NCI-H1417 treated with DMSO at 0.1 percent for 48 hours (cell line): ENCODE results near the gene RNF111.
"Not testable (repeated sequence)": the region's sequence is repeated elsewhere in the genome, so short reads cannot be mapped to it uniquely, and the experiment has no call there.

Experiments used
- DNase-seq: peaks from one replicate; lab custom pipeline; 2025; lab: John Stamatoyannopoulos, UW

Gene RNF111

DNA sequence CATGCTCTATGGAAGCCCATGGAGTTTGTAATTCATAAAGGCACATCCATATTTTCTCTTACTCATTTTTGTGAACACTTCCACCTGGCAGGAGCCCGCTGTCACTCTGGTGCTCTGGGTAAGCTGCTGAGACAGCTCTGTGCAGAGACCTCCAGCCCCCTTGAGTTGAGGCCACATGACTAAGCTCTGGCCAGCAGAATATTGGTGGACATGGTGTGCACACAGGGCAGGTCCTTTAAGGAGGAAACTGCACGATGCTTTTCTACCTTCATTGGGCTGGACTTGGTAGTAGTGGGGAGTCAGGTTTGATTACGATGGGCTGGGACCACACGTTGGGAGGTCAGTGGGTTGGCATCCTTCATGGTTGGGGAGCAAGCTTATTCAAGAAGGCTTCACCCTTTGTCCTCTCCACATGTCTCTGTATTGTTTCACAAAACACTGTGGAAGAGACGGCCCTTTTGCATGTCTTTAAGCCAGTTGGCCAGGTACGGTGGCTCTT lies 146.5 kb downstream of the RNF111 start:
- no peak for DNase-seq

DNA sequence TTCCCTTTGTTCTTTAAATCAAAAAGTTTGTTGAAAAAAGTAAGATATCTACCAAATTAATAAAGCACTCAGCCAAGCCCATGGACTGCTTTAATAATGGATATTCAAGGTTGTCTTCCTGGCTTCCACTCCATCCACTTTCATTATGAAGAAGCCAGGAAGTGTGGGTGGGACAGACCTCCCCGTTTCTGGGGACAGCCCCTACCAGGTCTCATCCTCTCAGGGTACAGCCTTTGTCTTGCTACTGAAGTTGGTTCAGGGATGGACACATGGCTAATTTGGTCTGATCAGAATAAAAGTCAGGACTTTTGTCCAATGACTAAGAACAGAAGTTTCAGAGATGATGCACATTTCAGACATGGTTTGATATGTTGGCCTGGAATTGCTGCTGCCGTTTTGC lies 150.1 kb downstream of the RNF111 start:
- no peak for DNase-seq

GRCh38 chr15:59138243-59138642 lies 150.8 kb downstream of the RNF111 start:
- DNase-seq, result no peak

DNA sequence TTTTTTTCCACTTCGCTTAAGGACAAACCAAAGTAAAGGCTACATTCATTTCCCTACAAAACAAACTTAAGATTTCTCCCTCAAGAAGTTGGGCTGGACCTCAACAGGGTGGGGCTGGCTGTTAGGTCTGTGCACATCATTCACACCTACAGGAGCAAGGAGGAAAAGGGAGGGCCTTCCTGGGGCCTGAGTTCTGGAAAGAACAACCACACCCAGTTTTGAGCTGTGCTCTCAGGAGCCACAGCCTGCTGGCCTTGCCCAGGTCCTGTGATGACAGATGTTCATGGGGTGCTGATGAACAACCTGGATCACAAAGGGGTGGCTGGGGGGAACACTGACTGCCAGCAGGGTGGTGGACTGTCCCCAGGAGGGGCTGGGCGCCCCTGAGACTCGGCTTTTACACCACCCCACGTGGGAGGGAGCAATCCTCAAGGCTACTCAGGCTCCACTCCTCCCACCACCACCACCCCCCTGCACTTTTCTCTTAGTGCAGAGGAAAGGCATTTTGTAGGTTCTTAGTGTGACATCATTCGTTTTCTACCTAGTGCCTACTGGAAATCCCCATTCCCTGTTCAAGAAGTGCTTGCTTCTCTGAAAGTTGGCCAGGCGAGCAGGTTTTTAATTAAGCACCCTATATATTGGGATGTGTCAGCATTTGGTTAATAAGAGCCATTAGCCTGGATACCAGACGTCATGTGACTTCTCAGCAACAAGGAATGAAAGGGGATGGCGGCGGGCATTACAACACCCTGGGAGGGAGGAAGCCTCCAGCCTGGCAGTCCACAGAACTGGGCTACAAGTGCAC lies 153.2 kb downstream of the RNF111 start:
- DNase-seq, result no peak

DNA sequence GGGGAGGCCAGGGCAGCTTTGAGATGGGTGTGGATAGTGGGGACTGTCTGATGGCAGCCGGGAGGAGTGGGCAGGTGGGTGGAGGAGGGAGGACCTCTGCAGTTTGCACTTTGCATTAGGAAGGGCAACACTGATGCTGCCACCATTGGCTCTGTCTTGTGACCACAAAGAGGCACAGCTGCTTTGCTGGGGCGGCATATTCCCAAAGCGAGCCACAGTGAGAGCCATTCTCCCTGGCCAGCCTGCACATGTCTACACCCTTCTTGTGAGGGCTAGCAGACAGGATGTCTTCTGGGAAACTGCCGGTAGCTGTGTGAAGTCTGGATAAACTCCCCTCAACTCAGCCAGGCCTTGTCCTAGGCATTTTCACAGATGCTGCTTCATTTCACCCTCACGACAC lies 155.8 kb downstream of the RNF111 start:
- no peak for DNase-seq

DNA sequence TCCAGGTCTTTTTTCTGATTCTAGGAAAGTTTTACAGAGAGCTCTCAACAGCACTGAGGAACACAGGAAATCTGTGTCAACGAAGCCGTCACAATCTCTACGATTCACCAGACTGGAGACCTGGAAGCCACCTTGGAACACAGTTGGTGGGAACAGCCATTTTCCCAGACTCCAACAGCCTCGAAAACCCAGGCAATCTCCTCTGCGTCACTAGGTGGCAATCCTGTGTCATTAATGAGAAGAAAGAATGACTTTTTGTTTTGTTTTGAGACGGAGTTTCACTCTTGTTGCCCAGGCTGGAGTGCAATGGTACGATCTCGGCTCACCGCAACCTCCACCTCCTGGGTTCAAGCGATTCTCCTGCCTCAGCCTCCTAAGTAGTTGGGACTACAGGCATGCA lies 157.1 kb downstream of the RNF111 start:
- not testable (repeated sequence) for DNase-seq
